Measurements from ENCODE around the gene PPP2R5D.

DNA sequence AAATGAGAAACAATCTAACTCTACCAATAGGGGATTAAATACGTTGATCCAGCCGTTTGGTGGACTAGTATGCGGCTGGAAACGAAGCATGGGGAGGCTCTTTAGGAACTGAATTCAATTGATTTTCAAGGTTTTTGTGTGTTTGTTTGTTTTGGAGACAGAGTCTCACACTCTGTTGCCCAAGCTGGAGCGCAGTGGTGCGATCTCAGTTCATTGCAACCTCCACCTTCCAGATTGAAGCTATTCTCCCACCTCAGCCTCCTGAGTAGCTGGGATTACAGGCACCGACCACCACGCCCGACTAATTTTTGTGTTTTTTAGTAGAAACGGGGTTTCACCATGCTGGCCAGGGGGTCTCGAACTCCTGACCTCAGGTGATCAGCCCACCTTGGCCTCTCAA lies 48.0 kb upstream of the PPP2R5D start:
- TF ChIP-seq, protein P1, sequence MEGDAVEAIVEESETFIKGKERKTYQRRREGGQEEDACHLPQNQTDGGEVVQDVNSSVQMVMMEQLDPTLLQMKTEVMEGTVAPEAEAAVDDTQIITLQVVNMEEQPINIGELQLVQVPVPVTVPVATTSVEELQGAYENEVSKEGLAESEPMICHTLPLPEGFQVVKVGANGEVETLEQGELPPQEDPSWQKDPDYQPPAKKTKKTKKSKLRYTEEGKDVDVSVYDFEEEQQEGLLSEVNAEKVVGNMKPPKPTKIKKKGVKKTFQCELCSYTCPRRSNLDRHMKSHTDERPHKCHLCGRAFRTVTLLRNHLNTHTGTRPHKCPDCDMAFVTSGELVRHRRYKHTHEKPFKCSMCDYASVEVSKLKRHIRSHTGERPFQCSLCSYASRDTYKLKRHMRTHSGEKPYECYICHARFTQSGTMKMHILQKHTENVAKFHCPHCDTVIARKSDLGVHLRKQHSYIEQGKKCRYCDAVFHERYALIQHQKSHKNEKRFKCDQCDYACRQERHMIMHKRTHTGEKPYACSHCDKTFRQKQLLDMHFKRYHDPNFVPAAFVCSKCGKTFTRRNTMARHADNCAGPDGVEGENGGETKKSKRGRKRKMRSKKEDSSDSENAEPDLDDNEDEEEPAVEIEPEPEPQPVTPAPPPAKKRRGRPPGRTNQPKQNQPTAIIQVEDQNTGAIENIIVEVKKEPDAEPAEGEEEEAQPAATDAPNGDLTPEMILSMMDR (conservative IDR thresholded peaks at IDR 0.05; ENCODE audit: low read depth, low read length), result no peak
- TF ChIP-seq RCOR1 (IDR thresholded peaks at IDR 0.05; ENCODE audit: insufficient replicate concordance, low read length), result no peak

Measured in IMR-90 (cell line).